AG04449 (cell line): ENCODE results near the gene TSPAN12.

Experiments
- CTCF ChIA-PET: fragments of 350-600 bp; formaldehyde crosslinking; extraction: SDS; loops from one replicate; lab custom pipeline; 2021; ENCODE audit warnings: antibody characterized with exemption; lab: Yijun Ruan, JAX
- POLR2A ChIA-PET: fragments of 400-600, 350-600 bp; formaldehyde crosslinking; extraction: SDS; loops from one replicate; lab custom pipeline; 2020; ENCODE audit warnings: antibody characterized with exemption, inconsistent platforms; lab: Yijun Ruan, JAX
- DNase-seq: peaks from one replicate; pipeline ENCODE4 v3.0.0-alpha.2; 2010; ENCODE audit warnings: low read depth, low spot score
- H3K4me3 ChIP-seq: 2 replicates; pipeline ENCODE4 v1.5.1; 2011; ENCODE audit warnings: low read depth, mild to moderate bottlenecking, control low read depth, low read length
- CTCF ChIP-seq: IDR thresholded peaks from one replicate; pipeline ENCODE4 v1.5.1; 2011; ENCODE audit warnings: mild to moderate bottlenecking, moderate library complexity, low read length, control low read depth, inconsistent platforms; ENCODE audit not compliant: insufficient read depth; ENCODE audit errors: missing control alignments

Gene TSPAN12

GRCh38 chr7:120813546-120814252, 44.2 kb downstream of the TSPAN12 start:
- no peak overlapping the region for H3K4me3 ChIP-seq
- ChIA-PET POLR2A (no interaction called here), CTCF (interaction anchor here (0.9 kb wide), 1 partner anchor 9 kb away, joined by 5 read pairs; no protein-coding TSS in a partner anchor)
- DNase-seq = no peak
- no peak for TF ChIP-seq CTCF

- no peak for TF ChIP-seq CTCF
- CTCF ChIA-PET = interaction anchor here (0.9 to 1.6 kb wide), 2 partner anchors 8 to 21 kb away, joined by 5 read pairs; no protein-coding TSS in a partner anchor
These were observed 44.9 kb downstream of the TSPAN12 start for GRCh38 chr7:120813089-120813488.

GRCh38 chr7:120809260-120809659, 48.7 kb downstream of the TSPAN12 start:
- no peak for TF ChIP-seq CTCF
- H3K4me3 ChIP-seq = no peak overlapping the region
- no peak for DNase-seq
- CTCF ChIA-PET = interaction anchor here (0.6 to 9.5 kb wide), 3 partner anchors 17 to 298 kb away, joined by 3 to 186 read pairs (median 49); no protein-coding TSS in a partner anchor
- POLR2A ChIA-PET = no interaction called here

More at GRCh38 chr7:120813089-120813488, 44.9 kb downstream of the TSPAN12 start:
- DNase-seq = no peak
- H3K4me3 ChIP-seq = no peak overlapping the region
- POLR2A ChIA-PET = no interaction called here

GRCh38 chr7:120807390-120807789, 50.6 kb downstream of the TSPAN12 start:
- CTCF ChIA-PET = interaction anchor here (0.6 to 9.5 kb wide), 12 partner anchors 11 to 530 kb away, joined by 3 to 186 read pairs (median 7); partner anchors contain the start of genes CPED1 and TSPAN12
- no peak for TF ChIP-seq CTCF
- no peak for DNase-seq
- POLR2A ChIA-PET = no interaction called here
- no peak overlapping the region for H3K4me3 ChIP-seq

GRCh38 chr7:120806669-120807068, 51.3 kb downstream of the TSPAN12 start:
- no peak overlapping the region for H3K4me3 ChIP-seq
- TF ChIP-seq CTCF = no peak
- ChIA-PET CTCF (interaction anchor here (0.6 to 9.5 kb wide), 33 partner anchors 10 to 531 kb away, joined by 3 to 186 read pairs (median 4); partner anchors contain the start of genes CPED1 and TSPAN12), POLR2A (no interaction called here)
- DNase-seq = no peak
